ENCODE measurements around the gene OR12D1.

DNA sequence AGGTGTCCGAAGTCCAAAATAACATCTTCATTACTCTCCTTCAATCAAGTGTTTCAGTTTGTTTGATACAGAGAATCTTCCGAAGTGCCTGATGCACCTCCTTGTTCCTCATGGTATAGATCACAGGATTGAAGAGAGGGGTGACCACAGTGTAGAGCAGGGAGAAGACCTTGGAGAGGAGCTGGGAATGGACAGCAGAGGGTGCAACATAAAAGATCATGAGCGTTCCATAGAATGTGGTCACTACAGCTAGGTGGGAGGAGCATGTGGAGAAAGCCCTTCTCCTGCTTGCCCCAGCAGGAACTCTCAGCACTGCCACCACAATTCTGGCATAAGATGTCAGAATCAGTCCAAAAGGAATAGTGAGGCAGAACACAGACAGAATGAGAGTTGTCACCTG, 11.9 kb downstream of the OR12D1 start:
- TF ChIP-seq, protein P1, sequence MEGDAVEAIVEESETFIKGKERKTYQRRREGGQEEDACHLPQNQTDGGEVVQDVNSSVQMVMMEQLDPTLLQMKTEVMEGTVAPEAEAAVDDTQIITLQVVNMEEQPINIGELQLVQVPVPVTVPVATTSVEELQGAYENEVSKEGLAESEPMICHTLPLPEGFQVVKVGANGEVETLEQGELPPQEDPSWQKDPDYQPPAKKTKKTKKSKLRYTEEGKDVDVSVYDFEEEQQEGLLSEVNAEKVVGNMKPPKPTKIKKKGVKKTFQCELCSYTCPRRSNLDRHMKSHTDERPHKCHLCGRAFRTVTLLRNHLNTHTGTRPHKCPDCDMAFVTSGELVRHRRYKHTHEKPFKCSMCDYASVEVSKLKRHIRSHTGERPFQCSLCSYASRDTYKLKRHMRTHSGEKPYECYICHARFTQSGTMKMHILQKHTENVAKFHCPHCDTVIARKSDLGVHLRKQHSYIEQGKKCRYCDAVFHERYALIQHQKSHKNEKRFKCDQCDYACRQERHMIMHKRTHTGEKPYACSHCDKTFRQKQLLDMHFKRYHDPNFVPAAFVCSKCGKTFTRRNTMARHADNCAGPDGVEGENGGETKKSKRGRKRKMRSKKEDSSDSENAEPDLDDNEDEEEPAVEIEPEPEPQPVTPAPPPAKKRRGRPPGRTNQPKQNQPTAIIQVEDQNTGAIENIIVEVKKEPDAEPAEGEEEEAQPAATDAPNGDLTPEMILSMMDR (IDR thresholded peaks at IDR 0.05; ENCODE audit: insufficient read depth, low read length, poor library complexity, severe bottlenecking) = no peak
- TF ChIP-seq EZH2phosphoT487 (conservative IDR thresholded peaks at IDR 0.05; ENCODE audit: low read length) = no peak

All from SU-DHL-6 (cell line).